UCSD-AML1 (cell line): ENCODE results near the gene REPIN1.
A peak's percentile ranks its signal among the peaks of the same experiment; 100 is the strongest.

Experiments
- DNase-seq: peaks from one replicate; lab custom pipeline; 2025; ENCODE audit not compliant: unreplicated experiment; lab: John Stamatoyannopoulos, UW

Gene REPIN1

GRCh38 chr7:150420987-150421674 lies 52.5 kb downstream of the REPIN1 start:
- peak; percentile 58 for DNase-seq

- no peak for DNase-seq
Observed at GRCh38 chr7:150421831-150422230, 53.2 kb downstream of the REPIN1 start.
